ENCODE measurements around the gene MTCL1.

The MTCL1 gene

GRCh38 chr18:8688216-8688800 is 17.0 kb upstream of the MTCL1 start:
- Histone ChIP-seq H3K27me3 (ENCODE audit: insufficient read depth, insufficient read length) (no peaks in the 10 kb centered on the region), H3K4me1 (ENCODE audit: insufficient read depth, insufficient read length) (peaks cover 4% of the 10 kb centered on the region), H3K9me3 (ENCODE audit: insufficient read depth, low read length) (no peaks in the 10 kb centered on the region), H3K9ac (ENCODE audit: insufficient read length, low read depth) (no peak overlapping the region), H3K4me3 (ENCODE audit: insufficient read length, low read depth) (no peak overlapping the region), H3K36me3 (ENCODE audit: insufficient read depth, insufficient read length, low read length) (no peaks in the 10 kb centered on the region)
- TF ChIP-seq ZNF274 (IDR thresholded peaks at IDR 0.05; ENCODE audit: low read depth, low read length) (no peak), YY1 (IDR thresholded peaks at IDR 0.05; ENCODE audit: insufficient read depth, insufficient read length) (no peak), SUZ12 (IDR thresholded peaks at IDR 0.05; ENCODE audit: extremely low read depth, insufficient read depth, insufficient read length) (no peak)
- no peak for DNase-seq (ENCODE audit: low read depth, low spot score)

GRCh38 chr18:8688816-8689215 is 16.5 kb upstream of the MTCL1 start:
- TF ChIP-seq YY1 (IDR thresholded peaks at IDR 0.05; ENCODE audit: insufficient read depth, insufficient read length) (no peak), ZNF274 (IDR thresholded peaks at IDR 0.05; ENCODE audit: low read depth, low read length) (no peak), SUZ12 (IDR thresholded peaks at IDR 0.05; ENCODE audit: extremely low read depth, insufficient read depth, insufficient read length) (no peak)
- H3K9me3 ChIP-seq (ENCODE audit: insufficient read depth, low read length), result no peaks in the 10 kb centered on the region

GRCh38 chr18:8689517-8689916 is 15.8 kb upstream of the MTCL1 start:
- no peak overlapping the region for H3K9ac ChIP-seq (ENCODE audit: insufficient read length, low read depth)
- no peaks in the 10 kb centered on the region for H3K27me3 ChIP-seq (ENCODE audit: insufficient read depth, insufficient read length)
- H3K36me3 ChIP-seq (ENCODE audit: insufficient read depth, insufficient read length, low read length), result no peaks in the 10 kb centered on the region
- TF ChIP-seq ZNF274 (IDR thresholded peaks at IDR 0.05; ENCODE audit: low read depth, low read length) (no peak), SUZ12 (IDR thresholded peaks at IDR 0.05; ENCODE audit: extremely low read depth, insufficient read depth, insufficient read length) (no peak), YY1 (IDR thresholded peaks at IDR 0.05; ENCODE audit: insufficient read depth, insufficient read length) (no peak)
- no peak overlapping the region for H3K4me3 ChIP-seq (ENCODE audit: insufficient read length, low read depth)
- DNase-seq (ENCODE audit: low read depth, low spot score), result no peak
- H3K4me1 ChIP-seq (ENCODE audit: insufficient read depth, insufficient read length), result peaks cover 4% of the 10 kb centered on the region
- H3K9me3 ChIP-seq (ENCODE audit: insufficient read depth, low read length), result no peaks in the 10 kb centered on the region

More at GRCh38 chr18:8688816-8689215, 16.5 kb upstream of the MTCL1 start:
- H3K36me3 ChIP-seq (ENCODE audit: insufficient read depth, insufficient read length, low read length), result no peaks in the 10 kb centered on the region
- H3K4me1 ChIP-seq (ENCODE audit: insufficient read depth, insufficient read length), result peaks cover 4% of the 10 kb centered on the region
- no peaks in the 10 kb centered on the region for H3K27me3 ChIP-seq (ENCODE audit: insufficient read depth, insufficient read length)
- DNase-seq (ENCODE audit: low read depth, low spot score), result no peak
- no peak overlapping the region for H3K4me3 ChIP-seq (ENCODE audit: insufficient read length, low read depth)
- no peak overlapping the region for H3K9ac ChIP-seq (ENCODE audit: insufficient read length, low read depth)

- TF ChIP-seq YY1 (IDR thresholded peaks at IDR 0.05; ENCODE audit: insufficient read depth, insufficient read length) (no peak), SUZ12 (IDR thresholded peaks at IDR 0.05; ENCODE audit: extremely low read depth, insufficient read depth, insufficient read length) (no peak), ZNF274 (IDR thresholded peaks at IDR 0.05; ENCODE audit: low read depth, low read length) (no peak)
Measured at GRCh38 chr18:8694891-8695290, 10.5 kb upstream of the MTCL1 start.

GRCh38 chr18:8695932-8696517 is 9.3 kb upstream of the MTCL1 start:
- Histone ChIP-seq H3K27me3 (ENCODE audit: insufficient read depth, insufficient read length) (no peaks in the 10 kb centered on the region), H3K36me3 (ENCODE audit: insufficient read depth, insufficient read length, low read length) (no peaks in the 10 kb centered on the region), H3K9ac (ENCODE audit: insufficient read length, low read depth) (no peak overlapping the region), H3K9me3 (ENCODE audit: insufficient read depth, low read length) (no peaks in the 10 kb centered on the region), H3K4me3 (ENCODE audit: insufficient read length, low read depth) (no peak overlapping the region), H3K4me1 (ENCODE audit: insufficient read depth, insufficient read length) (no peaks in the 10 kb centered on the region)
- no peak for TF ChIP-seq ZNF274 (IDR thresholded peaks at IDR 0.05; ENCODE audit: low read depth, low read length)
- no peak for TF ChIP-seq YY1 (IDR thresholded peaks at IDR 0.05; ENCODE audit: insufficient read depth, insufficient read length)
- TF ChIP-seq SUZ12 (IDR thresholded peaks at IDR 0.05; ENCODE audit: extremely low read depth, insufficient read depth, insufficient read length), result no peak
- DNase-seq (ENCODE audit: low read depth, low spot score), result no peak

More at GRCh38 chr18:8694891-8695290, 10.5 kb upstream of the MTCL1 start:
- Histone ChIP-seq H3K4me1 (ENCODE audit: insufficient read depth, insufficient read length) (peaks cover 4% of the 10 kb centered on the region), H3K9ac (ENCODE audit: insufficient read length, low read depth) (no peak overlapping the region), H3K27me3 (ENCODE audit: insufficient read depth, insufficient read length) (no peaks in the 10 kb centered on the region), H3K36me3 (ENCODE audit: insufficient read depth, insufficient read length, low read length) (no peaks in the 10 kb centered on the region), H3K4me3 (ENCODE audit: insufficient read length, low read depth) (no peak overlapping the region), H3K9me3 (ENCODE audit: insufficient read depth, low read length) (no peaks in the 10 kb centered on the region)
- DNase-seq (ENCODE audit: low read depth, low spot score), result no peak

GRCh38 chr18:8696749-8697211 is 8.6 kb upstream of the MTCL1 start:
- TF ChIP-seq ZNF274 (IDR thresholded peaks at IDR 0.05; ENCODE audit: low read depth, low read length) (no peak), SUZ12 (IDR thresholded peaks at IDR 0.05; ENCODE audit: extremely low read depth, insufficient read depth, insufficient read length) (no peak), YY1 (IDR thresholded peaks at IDR 0.05; ENCODE audit: insufficient read depth, insufficient read length) (no peak)
- H3K27me3 ChIP-seq (ENCODE audit: insufficient read depth, insufficient read length), result no peaks in the 10 kb centered on the region
- H3K9ac ChIP-seq (ENCODE audit: insufficient read length, low read depth), result no peak overlapping the region
- H3K9me3 ChIP-seq (ENCODE audit: insufficient read depth, low read length), result no peaks in the 10 kb centered on the region
- no peaks in the 10 kb centered on the region for H3K36me3 ChIP-seq (ENCODE audit: insufficient read depth, insufficient read length, low read length)
- no peaks in the 10 kb centered on the region for H3K4me1 ChIP-seq (ENCODE audit: insufficient read depth, insufficient read length)
- no peak overlapping the region for H3K4me3 ChIP-seq (ENCODE audit: insufficient read length, low read depth)
- no peak for DNase-seq (ENCODE audit: low read depth, low spot score)

GRCh38 chr18:8699126-8699525 is 6.2 kb upstream of the MTCL1 start:
- TF ChIP-seq ZNF274 (IDR thresholded peaks at IDR 0.05; ENCODE audit: low read depth, low read length), result no peak
- TF ChIP-seq YY1 (IDR thresholded peaks at IDR 0.05; ENCODE audit: insufficient read depth, insufficient read length), result no peak
- no peak for TF ChIP-seq SUZ12 (IDR thresholded peaks at IDR 0.05; ENCODE audit: extremely low read depth, insufficient read depth, insufficient read length)
- DNase-seq (ENCODE audit: low read depth, low spot score), result no peak
- Histone ChIP-seq H3K4me3 (ENCODE audit: insufficient read length, low read depth) (no peak overlapping the region), H3K27me3 (ENCODE audit: insufficient read depth, insufficient read length) (peaks cover 6% of the 10 kb centered on the region), H3K9ac (ENCODE audit: insufficient read length, low read depth) (no peak overlapping the region), H3K4me1 (ENCODE audit: insufficient read depth, insufficient read length) (peaks cover 3% of the 10 kb centered on the region), H3K9me3 (ENCODE audit: insufficient read depth, low read length) (no peaks in the 10 kb centered on the region), H3K36me3 (ENCODE audit: insufficient read depth, insufficient read length, low read length) (no peaks in the 10 kb centered on the region)

All from NT2/D1 (cell line).